Measurements from ENCODE around the gene ITPRID1.

DNA sequence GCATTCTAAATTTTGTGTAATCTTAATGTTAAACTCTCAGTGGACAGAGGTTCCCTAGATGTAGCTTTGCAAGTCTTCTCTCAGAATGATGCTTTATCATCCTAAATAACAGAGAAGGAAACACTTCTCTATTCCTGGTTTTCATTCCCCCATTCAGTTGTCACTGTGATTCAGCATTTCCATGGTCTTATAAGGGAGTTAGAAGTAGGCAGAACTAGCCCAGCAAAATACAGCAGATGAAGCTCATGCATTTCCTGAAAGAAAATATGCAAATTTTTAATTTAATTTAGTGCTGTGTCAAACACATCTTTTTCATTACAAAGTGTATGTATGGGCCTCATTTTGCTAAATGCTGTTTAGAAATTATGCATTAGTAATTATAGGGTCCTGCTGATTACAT lies 70.1 kb downstream of the ITPRID1 start:
- TF ChIP-seq, protein P1, sequence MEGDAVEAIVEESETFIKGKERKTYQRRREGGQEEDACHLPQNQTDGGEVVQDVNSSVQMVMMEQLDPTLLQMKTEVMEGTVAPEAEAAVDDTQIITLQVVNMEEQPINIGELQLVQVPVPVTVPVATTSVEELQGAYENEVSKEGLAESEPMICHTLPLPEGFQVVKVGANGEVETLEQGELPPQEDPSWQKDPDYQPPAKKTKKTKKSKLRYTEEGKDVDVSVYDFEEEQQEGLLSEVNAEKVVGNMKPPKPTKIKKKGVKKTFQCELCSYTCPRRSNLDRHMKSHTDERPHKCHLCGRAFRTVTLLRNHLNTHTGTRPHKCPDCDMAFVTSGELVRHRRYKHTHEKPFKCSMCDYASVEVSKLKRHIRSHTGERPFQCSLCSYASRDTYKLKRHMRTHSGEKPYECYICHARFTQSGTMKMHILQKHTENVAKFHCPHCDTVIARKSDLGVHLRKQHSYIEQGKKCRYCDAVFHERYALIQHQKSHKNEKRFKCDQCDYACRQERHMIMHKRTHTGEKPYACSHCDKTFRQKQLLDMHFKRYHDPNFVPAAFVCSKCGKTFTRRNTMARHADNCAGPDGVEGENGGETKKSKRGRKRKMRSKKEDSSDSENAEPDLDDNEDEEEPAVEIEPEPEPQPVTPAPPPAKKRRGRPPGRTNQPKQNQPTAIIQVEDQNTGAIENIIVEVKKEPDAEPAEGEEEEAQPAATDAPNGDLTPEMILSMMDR (IDR thresholded peaks at IDR 0.05) = no peak
- no peak for TF ChIP-seq POLR2AphosphoS5 (IDR thresholded peaks at IDR 0.05)
